ENCODE results near the gene TSPAN17. TPM values are rescaled to one million over a fixed set of nuclear protein-coding genes. Genes with fewer than 3 reads are reported as not detected.

The TSPAN17 gene
- polyA plus RNA-seq, 2 of the 4 experiments (the other 2 are of a cell fraction), result 35.6 to 47.4 TPM

DNA sequence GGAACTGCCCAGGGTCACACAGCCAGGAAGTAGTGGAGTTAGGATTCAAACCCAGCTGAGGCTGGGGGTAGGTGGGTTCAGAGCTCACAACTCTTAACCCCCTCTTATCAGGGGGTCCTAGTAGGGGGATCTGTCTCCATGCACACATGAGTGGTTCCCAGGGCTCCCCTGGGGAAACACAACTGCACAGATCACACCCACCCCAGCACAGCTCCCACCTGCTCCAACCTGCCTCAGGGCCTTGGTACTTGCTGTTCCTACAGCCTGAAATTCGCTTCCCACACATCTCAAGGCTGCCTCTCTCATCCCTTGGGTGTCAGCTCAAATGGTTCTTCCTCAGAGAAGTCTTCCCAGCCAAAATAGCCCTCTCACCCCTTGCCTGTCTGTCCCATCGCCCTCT is 21.8 kb upstream of the TSPAN17 start (continued):
- TF ChIP-seq ESRRA (IDR thresholded peaks at IDR 0.05; ENCODE audit: borderline replicate concordance, low read length) (no peak), KDM5A (IDR thresholded peaks at IDR 0.05) (no peak), EP300 (IDR thresholded peaks at IDR 0.05) (no peak)
- TF ChIP-seq, protein P1, sequence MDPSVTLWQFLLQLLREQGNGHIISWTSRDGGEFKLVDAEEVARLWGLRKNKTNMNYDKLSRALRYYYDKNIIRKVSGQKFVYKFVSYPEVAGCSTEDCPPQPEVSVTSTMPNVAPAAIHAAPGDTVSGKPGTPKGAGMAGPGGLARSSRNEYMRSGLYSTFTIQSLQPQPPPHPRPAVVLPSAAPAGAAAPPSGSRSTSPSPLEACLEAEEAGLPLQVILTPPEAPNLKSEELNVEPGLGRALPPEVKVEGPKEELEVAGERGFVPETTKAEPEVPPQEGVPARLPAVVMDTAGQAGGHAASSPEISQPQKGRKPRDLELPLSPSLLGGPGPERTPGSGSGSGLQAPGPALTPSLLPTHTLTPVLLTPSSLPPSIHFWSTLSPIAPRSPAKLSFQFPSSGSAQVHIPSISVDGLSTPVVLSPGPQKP (IDR thresholded peaks at IDR 0.05; ENCODE audit: low read depth, low read length), result no peak

DNA sequence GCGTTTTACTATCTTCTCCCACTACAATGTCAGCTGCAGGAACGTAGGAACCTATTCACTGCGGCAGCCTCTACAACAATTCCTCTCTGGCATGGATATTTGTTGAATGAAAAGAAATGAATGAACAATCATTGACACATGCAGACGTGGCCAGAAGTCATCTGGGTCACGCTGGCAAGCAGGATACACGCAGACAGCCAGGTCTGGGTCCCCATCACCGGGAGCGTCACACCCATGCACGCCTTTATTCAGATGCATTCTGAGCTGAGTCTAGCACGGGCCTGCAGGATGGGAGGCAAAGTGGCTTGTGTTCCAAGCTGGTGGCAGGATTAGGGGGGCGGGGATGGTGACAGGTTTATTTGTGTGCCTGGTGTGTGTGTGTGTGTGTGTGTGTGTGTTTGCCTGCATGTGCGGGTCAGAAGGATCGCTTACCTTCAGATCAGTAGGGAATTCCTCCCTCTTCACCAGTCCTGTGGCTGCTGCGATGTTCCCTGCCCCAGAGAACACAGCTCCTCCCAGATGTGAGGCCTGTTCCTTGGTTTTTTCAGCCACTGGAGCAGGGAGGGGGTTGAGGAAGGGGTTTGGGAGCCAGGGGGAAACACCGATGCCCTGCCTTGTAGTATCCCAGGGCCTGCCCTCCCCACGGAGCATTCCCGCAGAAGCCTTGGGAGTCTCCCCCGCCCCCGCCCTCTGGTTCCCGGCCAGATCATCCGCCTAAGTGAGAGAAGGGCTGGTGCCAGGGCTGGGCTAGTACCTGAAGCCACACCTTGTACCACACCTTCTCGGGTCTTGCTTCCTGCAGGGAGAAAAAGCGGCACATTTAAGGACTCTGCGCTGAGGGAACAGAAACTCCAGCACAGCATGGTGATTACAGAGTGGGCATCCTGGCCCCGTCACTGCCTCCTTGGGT is 21.1 kb upstream of the TSPAN17 start:
- CTCF ChIA-PET, result interaction anchor here (1.1 kb wide), 1 partner anchor 21 kb away, joined by 4 read pairs; the partner anchor contains the start of gene TSPAN17
- Histone ChIP-seq H3K4me3 (no peak overlapping the region), H3K9me3 (no peaks in the 10 kb centered on the region), H3K4me1 (peaks cover 8% of the 10 kb centered on the region; the same call in 1 of the 3 replicates), H3K27ac (no peak overlapping the region), H3K4me2 (no peak overlapping the region)
- TF ChIP-seq FOSL2 (IDR thresholded peaks at IDR 0.05) (no peak), FOSL2 (CRISPR knock-in tag; IDR thresholded peaks at IDR 0.05) (no peak), TP53 (CRISPR knock-in tag; IDR thresholded peaks at IDR 0.05) (no peak), HEYL (CRISPR knock-in tag; IDR thresholded peaks at IDR 0.05) (no peak), CHD4 (IDR thresholded peaks at IDR 0.05; ENCODE audit: borderline replicate concordance) (no peak), SREBF2 (IDR thresholded peaks at IDR 0.05) (no peak), RCOR1 (IDR thresholded peaks at IDR 0.05; ENCODE audit: low read depth, low read length) (no peak), PHF8 (IDR thresholded peaks at IDR 0.05; ENCODE audit: borderline replicate concordance, low read depth) (no peak), MYC (IDR thresholded peaks at IDR 0.05; ENCODE audit: borderline replicate concordance, low read length) (no peak), CHD2 (IDR thresholded peaks at IDR 0.05; ENCODE audit: low read length, partially characterized antibody) (no peak), TFCP2L1 (CRISPR knock-in tag; IDR thresholded peaks at IDR 0.05) (no peak)
- no peak for FAIRE-seq
- 71% methylated on average over 21 of the region's 25 CpGs for WGBS (ENCODE audit: missing lambda C conversion rate)
- ATAC-seq, result no peak
- POLR2A ChIA-PET, result no interaction called here
- no peak for DNase-seq (ENCODE audit: low read depth in 1 of 2, low spot score in 1 of 2)

DNA sequence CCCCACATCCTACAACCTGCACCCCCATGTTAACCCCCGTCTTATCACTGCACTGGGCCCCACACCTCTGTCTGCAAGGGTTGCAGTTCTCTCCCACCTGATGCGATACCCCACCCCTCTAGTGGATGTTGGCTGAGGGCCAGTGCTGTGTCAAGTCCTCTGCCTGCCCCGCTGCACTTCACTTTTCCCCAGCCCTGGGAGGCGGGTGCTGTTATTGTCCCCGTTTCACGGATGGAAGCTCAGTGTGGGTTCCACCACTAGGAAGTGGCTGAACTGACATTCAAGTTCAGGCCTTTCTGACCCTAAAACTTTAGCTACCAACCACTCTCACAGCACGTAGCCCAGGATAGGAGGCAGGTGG is 20.4 kb upstream of the TSPAN17 start:
- DNase-seq (ENCODE audit: low read depth in 1 of 2, low spot score in 1 of 2), result no peak
- no peak for FAIRE-seq
- TF ChIP-seq CBX2 (IDR thresholded peaks at IDR 0.05; ENCODE audit: borderline replicate concordance, low read depth) (no peak), ZNF302 (CRISPR knock-in tag; IDR thresholded peaks at IDR 0.05) (no peak), EHF (CRISPR knock-in tag; IDR thresholded peaks at IDR 0.05) (no peak), POLR2AphosphoS2 (conservative IDR thresholded peaks at IDR 0.05; ENCODE audit: low read length) (no peak), SMC3 (IDR thresholded peaks at IDR 0.05) (no peak), CHD4 (IDR thresholded peaks at IDR 0.05; ENCODE audit: borderline replicate concordance) (no peak)
- TF ChIP-seq, protein P2, sequence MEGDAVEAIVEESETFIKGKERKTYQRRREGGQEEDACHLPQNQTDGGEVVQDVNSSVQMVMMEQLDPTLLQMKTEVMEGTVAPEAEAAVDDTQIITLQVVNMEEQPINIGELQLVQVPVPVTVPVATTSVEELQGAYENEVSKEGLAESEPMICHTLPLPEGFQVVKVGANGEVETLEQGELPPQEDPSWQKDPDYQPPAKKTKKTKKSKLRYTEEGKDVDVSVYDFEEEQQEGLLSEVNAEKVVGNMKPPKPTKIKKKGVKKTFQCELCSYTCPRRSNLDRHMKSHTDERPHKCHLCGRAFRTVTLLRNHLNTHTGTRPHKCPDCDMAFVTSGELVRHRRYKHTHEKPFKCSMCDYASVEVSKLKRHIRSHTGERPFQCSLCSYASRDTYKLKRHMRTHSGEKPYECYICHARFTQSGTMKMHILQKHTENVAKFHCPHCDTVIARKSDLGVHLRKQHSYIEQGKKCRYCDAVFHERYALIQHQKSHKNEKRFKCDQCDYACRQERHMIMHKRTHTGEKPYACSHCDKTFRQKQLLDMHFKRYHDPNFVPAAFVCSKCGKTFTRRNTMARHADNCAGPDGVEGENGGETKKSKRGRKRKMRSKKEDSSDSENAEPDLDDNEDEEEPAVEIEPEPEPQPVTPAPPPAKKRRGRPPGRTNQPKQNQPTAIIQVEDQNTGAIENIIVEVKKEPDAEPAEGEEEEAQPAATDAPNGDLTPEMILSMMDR (IDR thresholded peaks at IDR 0.05), result no peak
- TF ChIP-seq, protein P3, sequence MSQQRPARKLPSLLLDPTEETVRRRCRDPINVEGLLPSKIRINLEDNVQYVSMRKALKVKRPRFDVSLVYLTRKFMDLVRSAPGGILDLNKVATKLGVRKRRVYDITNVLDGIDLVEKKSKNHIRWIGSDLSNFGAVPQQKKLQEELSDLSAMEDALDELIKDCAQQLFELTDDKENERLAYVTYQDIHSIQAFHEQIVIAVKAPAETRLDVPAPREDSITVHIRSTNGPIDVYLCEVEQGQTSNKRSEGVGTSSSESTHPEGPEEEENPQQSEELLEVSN (IDR thresholded peaks at IDR 0.05; ENCODE audit: borderline replicate concordance, low read depth), result no peak
- TF ChIP-seq, protein P4, sequence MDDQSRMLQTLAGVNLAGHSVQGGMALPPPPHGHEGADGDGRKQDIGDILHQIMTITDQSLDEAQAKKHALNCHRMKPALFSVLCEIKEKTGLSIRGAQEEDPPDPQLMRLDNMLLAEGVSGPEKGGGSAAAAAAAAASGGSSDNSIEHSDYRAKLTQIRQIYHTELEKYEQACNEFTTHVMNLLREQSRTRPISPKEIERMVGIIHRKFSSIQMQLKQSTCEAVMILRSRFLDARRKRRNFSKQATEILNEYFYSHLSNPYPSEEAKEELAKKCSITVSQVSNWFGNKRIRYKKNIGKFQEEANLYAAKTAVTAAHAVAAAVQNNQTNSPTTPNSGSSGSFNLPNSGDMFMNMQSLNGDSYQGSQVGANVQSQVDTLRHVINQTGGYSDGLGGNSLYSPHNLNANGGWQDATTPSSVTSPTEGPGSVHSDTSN (IDR thresholded peaks at IDR 0.05), result no peak
- peaks cover 8% of the 10 kb centered on the region; the same call in 1 of the 3 replicates for H3K4me1 ChIP-seq
- 80% methylated on average over 7 of the region's 7 CpGs for WGBS (ENCODE audit: missing lambda C conversion rate)
- CTCF ChIA-PET, result interaction anchor here (1.1 kb wide), 1 partner anchor 21 kb away, joined by 4 read pairs; the partner anchor contains the start of gene TSPAN17
- POLR2A ChIA-PET, result no interaction called here
- no peak for ATAC-seq
- no peak overlapping the region for H3K4me3 ChIP-seq
- no peaks in the 10 kb centered on the region for H3K9me3 ChIP-seq
- no peak overlapping the region for H3K4me2 ChIP-seq
- no peak overlapping the region for H3K27ac ChIP-seq
